NCI-H1417 (cell line): Measurements from ENCODE around the gene TAAR9.

ENCODE experiments used
- DNase-seq, 3 experiments: peaks; one replicate each; lab custom pipeline; 2025; lab: John Stamatoyannopoulos, UW

TAAR9 gene, protein sequence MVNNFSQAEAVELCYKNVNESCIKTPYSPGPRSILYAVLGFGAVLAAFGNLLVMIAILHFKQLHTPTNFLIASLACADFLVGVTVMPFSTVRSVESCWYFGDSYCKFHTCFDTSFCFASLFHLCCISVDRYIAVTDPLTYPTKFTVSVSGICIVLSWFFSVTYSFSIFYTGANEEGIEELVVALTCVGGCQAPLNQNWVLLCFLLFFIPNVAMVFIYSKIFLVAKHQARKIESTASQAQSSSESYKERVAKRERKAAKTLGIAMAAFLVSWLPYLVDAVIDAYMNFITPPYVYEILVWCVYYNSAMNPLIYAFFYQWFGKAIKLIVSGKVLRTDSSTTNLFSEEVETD

DNA sequence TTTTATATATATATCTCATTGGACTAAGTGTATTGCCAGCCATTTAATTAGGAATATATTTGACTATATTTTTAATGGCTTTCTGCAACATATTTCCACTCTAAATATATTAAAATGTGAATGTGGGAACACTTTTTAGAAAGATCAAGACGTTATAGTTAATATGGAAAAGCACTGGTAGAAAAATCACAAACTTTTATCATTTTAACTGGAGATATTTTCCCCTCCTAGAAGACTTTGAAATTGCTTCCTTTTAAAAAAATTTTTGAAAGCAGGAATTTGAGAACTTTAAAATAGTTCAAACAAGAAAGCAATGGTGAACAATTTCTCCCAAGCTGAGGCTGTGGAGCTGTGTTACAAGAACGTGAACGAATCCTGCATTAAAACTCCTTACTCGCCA, at the start of gene TAAR9:
Gene TAAR9, plus strand, starts transcription at position 301 of the 400 bp plus-strand sequence. Its CDS starts 13 bp downstream, at position 314.
- DNase-seq: no peak

DNA sequence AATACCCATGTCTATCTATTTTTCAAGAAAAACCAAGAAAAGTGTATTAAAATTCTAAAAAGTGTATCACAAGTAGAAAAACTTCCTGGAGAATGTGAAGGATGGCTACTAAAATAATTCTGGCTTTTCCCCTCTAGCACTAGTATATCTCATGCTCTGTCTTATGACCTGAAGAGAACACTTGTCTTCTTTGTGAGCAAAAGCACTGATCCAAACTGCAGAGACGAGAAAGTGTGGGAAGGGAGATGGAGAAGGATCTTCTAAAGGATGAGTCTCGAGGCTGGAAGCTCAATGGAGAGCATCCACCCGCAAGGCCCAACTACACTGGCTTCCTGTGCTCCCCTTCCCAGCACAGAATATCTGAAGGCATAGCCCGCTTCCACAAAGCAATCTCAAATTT, 48.7 kb upstream of the TAAR9 start:
- DNase-seq: no peak

DNA sequence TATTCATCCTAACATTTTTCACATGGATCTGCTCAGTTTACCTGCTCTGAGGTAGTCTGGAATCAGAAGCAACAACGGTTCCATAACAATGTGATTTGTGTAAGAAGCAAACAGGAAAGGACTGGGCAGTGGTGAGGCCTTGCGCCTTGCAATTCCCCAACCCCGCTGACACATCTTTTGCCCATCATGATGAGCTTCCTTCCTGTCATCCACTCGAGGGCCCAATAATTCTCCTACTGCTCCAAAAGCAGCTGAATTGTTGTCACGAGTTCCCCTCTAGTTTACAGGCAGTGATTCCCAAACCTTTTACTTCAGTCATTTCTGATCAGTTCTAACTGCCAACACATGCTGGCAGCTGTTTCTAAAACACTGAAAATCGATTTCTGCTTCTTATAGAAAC, 48.1 kb upstream of the TAAR9 start:
- DNase-seq: no peak

DNA sequence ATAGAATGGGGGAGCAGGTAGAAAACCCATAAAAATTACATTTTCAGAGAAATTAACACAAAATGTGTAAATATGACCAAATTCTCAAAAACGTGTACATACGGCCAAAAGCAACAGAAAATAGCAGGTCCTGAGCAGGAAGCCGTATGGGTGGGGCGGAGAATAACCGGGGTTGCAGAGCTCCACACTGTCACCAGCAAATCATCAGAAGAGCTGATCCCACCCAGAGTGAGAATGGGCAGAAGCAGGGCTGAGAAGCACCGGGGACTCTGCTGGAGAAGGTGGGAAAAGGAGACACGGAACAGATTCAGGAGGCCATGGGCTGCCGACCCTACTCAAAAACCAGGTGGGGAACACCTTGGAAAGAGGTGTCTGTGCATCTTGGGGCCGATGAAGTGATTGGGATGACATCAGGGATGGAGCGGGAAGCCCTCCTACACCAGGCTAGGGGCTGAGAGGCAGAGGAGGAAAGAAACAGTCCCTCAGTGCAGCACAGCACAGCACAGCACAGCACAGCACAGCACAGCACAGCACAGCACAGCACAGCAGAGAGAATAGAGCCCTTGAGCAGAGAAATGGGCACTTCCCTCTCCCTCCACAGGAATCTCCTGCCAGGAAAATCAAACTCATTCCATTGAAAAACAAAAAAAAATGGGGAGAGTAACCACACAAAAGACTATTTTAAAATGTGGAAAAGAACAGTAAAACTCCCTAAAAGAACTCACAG, 47.4 kb upstream of the TAAR9 start:
- no peak for DNase-seq

DNA sequence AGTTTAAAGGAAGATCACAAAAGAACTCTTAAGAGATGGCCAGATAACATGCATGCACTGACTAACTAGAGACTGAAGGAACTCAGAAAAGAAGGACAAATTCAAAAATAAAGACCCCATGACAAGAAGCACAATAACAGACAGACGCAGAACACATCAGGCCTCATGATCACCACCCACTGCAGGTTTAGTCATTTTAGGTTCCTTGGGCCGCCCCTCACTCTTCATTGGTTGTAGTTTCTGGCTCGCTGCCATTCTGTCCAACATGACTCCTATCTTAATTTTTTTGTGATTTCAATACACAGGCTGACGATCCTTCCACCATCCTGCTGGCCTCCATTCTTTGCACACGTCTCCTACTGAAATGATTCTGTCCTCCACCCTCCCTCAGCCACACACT, 46.8 kb upstream of the TAAR9 start:
- DNase-seq: no peak

DNA sequence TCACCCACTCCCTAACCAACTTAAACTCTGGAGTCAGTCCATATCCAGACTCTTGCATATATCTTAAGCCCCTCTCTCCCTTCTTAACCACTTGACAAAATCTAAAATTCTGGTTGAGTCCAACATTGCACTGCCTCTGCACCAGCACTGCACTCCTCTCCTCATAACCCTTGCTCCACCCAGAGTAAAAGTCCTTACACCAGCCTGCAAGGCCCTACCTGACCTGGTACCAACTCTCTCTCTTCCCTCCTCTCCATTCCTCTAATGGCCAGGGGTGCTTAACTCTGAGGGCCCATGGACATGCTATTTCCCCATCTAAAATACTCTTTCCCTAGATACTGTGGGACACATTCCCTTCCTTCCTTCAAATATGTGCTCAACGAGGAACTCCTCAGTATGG, 46.2 kb upstream of the TAAR9 start:
- DNase-seq: no peak

DNA sequence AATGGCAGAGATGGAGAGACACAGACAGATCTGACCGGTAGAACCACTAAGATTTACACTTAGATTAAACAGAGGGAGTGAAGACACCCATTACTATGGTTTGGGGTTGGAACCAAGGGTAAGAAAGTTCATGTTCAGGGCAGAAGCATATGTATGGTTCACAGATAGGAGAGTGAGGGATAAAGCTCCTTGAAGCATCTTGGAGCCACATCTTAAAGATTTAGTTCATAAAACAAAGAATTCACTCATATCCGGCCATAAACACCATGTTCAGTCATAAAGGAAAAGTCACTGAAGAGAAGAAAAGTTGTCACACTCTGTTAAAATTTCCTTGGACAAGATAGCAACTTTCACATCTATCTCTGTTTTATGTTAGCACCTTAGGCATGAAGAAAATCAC, 43.1 kb upstream of the TAAR9 start:
- DNase-seq: no peak

DNA sequence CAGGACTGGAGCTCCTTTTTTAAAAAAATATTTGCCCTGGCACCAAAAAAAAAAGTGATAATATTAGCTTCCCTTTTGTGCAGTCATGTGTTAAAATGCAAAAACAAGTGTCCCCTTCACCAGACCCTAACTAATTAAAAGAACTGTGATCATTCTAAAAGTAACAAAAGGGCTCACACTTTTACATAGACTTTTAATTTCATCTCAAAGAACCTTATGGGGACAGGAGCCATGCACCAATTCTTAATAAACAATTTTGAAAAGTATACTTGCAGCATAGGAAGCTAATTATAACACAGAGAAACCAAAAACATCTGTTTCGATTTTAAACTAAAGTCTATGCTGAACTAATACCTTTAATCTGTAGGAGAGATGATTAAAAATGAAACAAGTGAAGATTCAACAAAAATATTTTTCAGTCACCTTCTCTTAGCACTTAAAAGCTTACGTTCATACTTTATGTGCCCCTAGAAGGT, 42.4 kb upstream of the TAAR9 start:
- no peak for DNase-seq

DNA sequence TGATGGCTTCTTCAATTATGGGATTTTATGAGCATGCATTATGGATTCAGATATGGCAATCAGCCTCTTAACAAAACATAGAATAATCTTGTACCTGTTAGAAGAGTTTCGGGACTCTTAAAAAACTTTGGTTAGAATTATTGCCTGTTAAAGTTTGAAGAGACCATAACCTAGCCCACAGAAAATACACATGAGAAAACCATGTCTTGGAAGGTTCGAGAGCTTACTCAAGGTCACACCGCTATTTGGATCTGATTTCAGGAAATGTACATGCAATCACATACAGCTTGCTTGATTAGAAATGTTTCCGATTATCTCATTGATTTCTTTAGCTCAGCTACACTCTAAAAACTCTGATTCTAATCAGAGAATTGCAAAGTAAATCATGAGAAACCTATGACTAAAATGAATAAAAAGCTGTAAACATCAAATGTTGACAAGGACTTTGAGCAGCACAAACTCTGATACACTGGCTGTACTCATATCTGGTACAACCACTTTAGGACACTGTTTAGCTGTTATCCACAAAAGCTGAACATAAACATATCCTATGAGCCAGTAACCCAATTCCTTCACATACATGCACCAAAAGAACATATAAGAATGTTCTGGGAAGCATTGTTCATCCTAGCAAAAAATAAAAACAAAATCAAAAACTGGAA, 41.4 kb upstream of the TAAR9 start:
- no peak for DNase-seq

DNA sequence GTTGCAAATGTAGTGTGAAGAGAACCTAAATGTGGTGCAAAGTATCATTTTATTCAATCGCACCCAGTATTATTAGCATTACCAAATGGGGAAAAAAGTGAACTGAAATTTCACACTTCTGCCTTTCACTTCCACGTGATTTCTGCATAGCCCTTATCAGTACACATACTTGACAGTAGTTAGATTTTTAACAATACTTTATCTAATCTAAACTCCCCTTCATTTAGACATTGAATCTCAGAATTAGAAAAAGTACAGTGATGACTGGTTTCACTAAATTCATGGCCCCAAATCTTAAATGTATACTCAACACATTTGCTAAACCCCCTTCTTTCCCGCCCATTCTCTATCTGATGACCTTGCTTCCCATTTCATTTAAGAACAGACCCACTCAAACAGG, 39.4 kb upstream of the TAAR9 start:
- DNase-seq: no peak

DNA sequence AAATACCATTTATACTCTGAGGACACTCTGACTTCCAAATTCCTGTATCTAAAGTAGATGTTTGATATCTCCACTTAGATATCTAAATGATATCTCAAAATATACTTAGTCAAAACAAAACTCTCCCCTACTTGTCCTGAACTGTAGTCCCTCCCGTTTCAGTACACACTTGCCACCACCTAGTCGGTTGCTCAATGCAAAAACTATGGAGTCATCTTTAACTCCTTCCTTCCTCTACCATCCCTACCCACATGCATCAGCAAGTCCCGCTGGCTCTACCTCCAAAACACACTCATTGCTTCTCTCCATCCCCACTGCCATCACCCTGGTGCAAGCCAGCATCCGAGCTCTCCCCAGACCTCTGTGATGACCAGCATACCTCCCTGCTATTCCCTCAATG, 38.3 kb upstream of the TAAR9 start:
- no peak for DNase-seq

DNA sequence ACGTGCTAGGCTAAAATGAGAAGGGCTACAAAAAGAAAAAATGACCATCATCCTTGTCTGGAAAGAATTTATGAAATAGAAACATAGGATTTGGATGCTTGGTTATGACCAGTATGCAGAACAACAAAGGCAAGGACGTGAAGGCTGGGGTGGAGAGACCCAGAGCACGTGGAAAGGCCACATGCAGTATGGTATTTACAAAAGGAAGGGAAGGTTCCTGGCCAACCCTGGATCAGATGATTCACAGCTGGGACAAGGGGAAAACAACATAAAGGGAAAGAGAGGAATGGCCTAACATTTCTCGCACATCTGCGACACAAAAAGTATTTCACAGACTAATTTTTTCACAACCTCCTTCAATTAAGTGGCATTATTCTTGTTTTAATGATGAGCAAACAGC, 33.3 kb upstream of the TAAR9 start:
- no peak for DNase-seq

DNA sequence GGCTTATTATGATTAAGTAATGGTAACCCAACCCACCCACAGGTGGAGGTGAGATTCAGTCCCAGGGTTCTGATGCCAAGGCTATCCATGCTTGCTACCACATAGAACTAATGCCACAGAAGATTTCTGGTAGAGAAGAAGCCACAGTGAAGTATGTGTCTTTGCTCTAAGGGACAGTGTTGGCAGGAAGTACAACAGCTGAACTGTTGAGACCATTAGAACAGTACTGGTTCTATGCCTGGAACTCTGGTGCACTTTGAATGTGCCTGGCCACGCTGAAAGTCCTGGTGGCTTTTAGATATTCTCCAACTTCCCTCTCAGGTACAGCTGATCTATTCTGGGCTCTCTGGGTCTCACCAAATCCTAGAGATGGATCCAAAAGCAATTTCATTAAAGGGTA, 32.9 kb upstream of the TAAR9 start:
- DNase-seq: no peak

DNA sequence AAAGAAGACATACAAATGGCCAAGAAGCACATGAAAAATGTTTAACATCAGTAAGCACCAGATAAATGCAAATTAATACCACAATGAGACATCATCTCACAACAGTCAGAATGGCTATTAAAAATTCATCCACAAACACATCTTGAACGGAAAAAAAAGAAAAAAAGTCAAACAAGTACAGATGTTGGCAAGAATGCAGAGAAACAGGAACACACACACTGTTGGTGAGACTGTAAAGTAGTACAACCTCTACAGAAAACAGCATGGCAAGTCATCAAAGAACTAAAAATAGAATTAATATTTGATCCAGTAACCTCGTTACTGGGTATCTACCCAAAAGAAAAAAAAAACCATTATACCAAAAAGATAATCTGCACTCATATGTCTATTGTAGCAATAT, 31.6 kb upstream of the TAAR9 start:
- DNase-seq: no peak

DNA sequence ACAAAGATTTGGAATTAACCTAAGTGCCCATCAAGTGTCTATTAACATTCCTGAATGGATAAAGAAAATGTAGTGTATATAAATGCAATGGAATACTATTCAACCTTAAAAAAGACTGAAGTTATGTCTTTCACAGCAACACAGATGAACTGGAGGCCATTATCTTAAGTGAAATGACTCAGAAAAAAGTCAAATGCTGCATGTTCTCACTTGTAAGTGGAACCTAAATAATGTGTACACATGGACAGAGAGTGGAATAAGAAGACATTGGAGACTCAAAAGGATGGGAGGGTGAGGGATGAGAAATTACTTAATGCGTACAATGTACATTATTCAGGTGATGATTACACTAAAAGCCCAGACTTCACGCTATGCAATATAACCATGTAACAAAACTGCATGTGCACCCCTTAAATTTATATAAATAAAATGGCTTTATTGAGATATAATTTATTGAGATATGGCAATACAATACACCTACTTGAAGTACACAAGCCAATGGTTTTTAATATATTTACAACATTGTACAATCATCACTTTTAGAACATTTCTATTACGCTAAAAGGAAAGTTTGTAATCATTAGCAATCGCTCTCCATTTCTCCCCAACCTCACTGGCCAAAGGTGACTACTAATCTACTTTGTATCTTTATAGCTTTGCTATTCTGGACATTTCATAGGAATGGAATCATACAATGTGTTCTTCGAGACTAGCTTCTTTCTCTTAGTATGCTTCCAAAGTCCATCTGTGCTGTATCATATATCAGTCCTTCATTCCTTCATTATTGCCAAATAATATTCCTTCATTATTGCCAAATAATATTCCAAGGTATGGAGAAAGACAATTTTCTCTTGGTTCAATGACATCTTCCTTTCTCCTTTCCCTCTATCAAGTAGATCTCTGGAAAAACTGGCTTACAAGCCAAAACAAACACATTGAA, 30.9 kb upstream of the TAAR9 start:
- DNase-seq: no peak

DNA sequence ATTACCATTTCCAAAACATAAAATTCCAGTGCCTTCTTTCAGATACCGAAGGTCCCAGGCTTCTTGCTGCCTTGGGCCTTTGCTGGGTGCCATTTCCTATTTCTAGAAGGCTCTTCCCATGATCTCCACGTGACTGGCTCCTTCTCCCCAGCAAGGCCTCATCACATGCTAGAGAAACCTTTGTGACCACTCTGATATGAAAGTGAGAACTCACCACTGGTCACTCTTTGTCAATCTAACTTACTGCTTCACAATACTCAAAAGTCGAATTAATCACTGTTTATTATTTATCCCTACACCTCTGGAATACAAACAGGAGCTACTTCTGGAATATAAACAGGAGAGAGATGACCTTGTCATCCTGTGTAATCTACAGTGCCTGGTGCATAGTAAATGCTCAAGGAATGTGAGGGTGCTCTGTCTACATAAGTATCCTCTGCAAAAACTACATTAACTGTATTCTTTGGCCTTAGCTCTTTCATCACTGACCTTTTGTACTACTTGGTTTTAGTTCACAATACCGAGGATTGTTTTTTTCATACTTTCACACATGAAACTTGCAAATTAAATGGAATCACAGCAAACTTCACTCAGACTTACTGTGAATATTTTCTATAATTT, 26.8 kb upstream of the TAAR9 start:
- DNase-seq: no peak

DNA sequence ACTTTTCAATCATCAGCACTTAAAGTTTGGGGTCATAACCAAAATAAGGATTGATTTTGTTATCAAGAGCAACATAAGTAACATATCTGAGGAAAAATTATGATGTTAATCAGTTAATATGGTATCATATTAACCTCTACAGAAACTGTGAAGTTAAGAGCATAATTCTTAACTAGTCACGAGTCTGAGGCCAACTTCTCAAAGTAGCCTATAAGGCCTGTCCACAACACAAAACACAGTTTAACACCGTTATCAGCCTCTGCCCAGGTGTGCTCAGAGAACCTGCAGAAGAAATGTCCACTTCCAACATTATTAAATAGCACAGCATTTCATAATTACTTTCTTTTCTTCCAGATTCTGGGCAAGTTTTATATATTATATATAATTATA, 26.3 kb upstream of the TAAR9 start:
- peak in 1 of 3 experiments; percentile 25 for DNase-seq

DNA sequence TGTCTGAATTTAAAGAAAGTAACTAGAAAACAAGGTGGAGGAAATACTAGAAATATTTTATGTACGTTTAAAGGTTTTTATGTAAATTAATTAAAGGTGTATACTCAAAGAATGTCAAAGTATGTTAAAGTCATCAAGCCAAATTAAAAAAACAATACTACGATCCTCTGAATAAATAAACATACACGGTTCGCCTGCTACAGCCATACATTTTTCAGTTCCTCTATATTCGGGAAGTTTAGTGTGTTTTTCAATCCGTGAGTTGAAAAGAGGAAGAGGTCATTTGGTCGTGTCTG, 25.8 kb upstream of the TAAR9 start:
- no peak for DNase-seq

DNA sequence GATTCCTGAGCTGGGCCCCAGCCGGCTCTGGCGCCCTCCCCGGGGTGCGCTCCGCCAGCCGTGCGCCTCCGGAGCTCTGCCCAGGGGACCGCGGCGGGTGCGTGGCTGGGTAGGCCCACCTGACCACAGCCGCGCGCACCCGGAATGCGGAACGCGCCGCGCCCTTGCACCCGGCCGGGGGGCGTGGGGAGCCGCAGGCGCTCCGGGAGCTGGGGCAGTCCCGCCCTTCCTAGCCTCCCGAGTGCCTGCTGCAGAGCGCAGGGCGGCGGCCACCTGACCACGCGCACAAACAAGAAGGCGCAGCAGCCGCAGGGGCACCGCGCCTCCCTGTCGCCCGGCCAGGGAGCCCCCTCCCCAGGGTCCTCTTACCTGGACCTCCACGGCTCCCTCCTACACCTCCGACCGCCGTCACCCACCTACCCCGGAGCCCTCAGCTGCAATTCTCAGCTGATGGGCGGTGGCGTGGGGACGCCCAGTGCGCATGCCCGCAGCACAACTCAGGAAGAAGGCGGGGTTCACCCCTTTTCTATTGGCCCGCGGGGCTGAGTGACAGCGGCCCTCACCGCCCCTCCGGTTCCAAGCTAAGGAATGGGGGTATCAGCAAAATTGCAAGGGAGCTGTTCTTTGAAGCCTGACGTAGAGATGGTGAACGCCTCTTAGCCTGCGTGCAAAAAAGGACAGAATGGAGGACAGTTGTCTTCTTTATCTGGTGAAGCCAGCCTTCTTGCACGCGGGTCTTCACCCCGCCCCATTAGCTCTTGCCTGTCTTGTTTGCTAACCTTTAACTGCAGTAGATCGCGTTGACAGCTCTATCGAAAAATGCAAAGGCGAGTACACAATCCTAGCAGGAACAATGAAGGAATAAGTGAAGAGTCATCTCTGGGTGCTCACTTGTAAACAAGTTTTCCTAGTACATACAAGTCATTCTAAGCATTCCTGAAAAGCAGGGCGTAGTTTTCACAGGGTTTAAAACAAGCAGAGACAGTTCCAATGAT, 25.1 kb upstream of the TAAR9 start, which contains the start of gene STX7:
Gene STX7, minus strand, starts transcription at position 479 of the 995 bp plus-strand sequence. CDS start 9,586 bp downstream, outside the sequence.
- peak; percentile 93 to 97 (median 97) for DNase-seq
